ENCODE results near the gene SLAMF1.

SLAMF1 gene

GRCh38 chr1:160637065-160637464, 9.8 kb downstream of the SLAMF1 start:
- no peak for DNase-seq (ENCODE audit: low read depth)
- TF ChIP-seq CTCF (IDR thresholded peaks at IDR 0.05; ENCODE audit: low read depth, low read length): no peak
- no peak for TF ChIP-seq MYC (IDR thresholded peaks at IDR 0.05; ENCODE audit: low read depth, low read length)
- no peak for TF ChIP-seq POLR2A (IDR thresholded peaks at IDR 0.05; ENCODE audit: extremely low read depth, insufficient read length)
- no peak for TF ChIP-seq MAX (IDR thresholded peaks at IDR 0.05; ENCODE audit: low read depth, low read length)
- H3K4me3 ChIP-seq (ENCODE audit: low read depth, low read length): no peak overlapping the region

- TF ChIP-seq CTCF (IDR thresholded peaks at IDR 0.05; ENCODE audit: low read depth, low read length) (no peak), MAX (IDR thresholded peaks at IDR 0.05; ENCODE audit: low read depth, low read length) (no peak), POLR2A (IDR thresholded peaks at IDR 0.05; ENCODE audit: extremely low read depth, insufficient read length) (no peak), MYC (IDR thresholded peaks at IDR 0.05; ENCODE audit: low read depth, low read length) (no peak)
- H3K4me3 ChIP-seq (ENCODE audit: low read depth, low read length): no peak overlapping the region
- DNase-seq (ENCODE audit: low read depth): no peak
Measured at GRCh38 chr1:160636547-160636946, 10.3 kb downstream of the SLAMF1 start.

GRCh38 chr1:160636076-160636475, 10.8 kb downstream of the SLAMF1 start:
- H3K4me3 ChIP-seq (ENCODE audit: low read depth, low read length): no peak overlapping the region
- DNase-seq (ENCODE audit: low read depth): no peak
- TF ChIP-seq POLR2A (IDR thresholded peaks at IDR 0.05; ENCODE audit: extremely low read depth, insufficient read length) (no peak), MYC (IDR thresholded peaks at IDR 0.05; ENCODE audit: low read depth, low read length) (no peak), CTCF (IDR thresholded peaks at IDR 0.05; ENCODE audit: low read depth, low read length) (no peak), MAX (IDR thresholded peaks at IDR 0.05; ENCODE audit: low read depth, low read length) (no peak)

- no peak for DNase-seq (ENCODE audit: low read depth)
- TF ChIP-seq MAX (IDR thresholded peaks at IDR 0.05; ENCODE audit: low read depth, low read length) (no peak), POLR2A (IDR thresholded peaks at IDR 0.05; ENCODE audit: extremely low read depth, insufficient read length) (no peak), MYC (IDR thresholded peaks at IDR 0.05; ENCODE audit: low read depth, low read length) (no peak), CTCF (IDR thresholded peaks at IDR 0.05; ENCODE audit: low read depth, low read length) (no peak)
- H3K4me3 ChIP-seq (ENCODE audit: low read depth, low read length): no peak overlapping the region
Measured at GRCh38 chr1:160634543-160635491, 12.0 kb downstream of the SLAMF1 start.

- H3K4me3 ChIP-seq (ENCODE audit: low read depth, low read length): no peak overlapping the region
- TF ChIP-seq MYC (IDR thresholded peaks at IDR 0.05; ENCODE audit: low read depth, low read length) (no peak), MAX (IDR thresholded peaks at IDR 0.05; ENCODE audit: low read depth, low read length) (no peak), POLR2A (IDR thresholded peaks at IDR 0.05; ENCODE audit: extremely low read depth, insufficient read length) (no peak), CTCF (IDR thresholded peaks at IDR 0.05; ENCODE audit: low read depth, low read length) (no peak)
- no peak for DNase-seq (ENCODE audit: low read depth)
Measured at GRCh38 chr1:160633330-160633903, 13.4 kb downstream of the SLAMF1 start.
